NCI-H69 (cell line): ENCODE results near the gene BMP4.
A peak's percentile ranks its signal among the peaks of the same experiment; 100 is the strongest.

Source experiments
- DNase-seq: peaks from one replicate; lab custom pipeline; 2025; lab: John Stamatoyannopoulos, UW

BMP4 gene

DNA sequence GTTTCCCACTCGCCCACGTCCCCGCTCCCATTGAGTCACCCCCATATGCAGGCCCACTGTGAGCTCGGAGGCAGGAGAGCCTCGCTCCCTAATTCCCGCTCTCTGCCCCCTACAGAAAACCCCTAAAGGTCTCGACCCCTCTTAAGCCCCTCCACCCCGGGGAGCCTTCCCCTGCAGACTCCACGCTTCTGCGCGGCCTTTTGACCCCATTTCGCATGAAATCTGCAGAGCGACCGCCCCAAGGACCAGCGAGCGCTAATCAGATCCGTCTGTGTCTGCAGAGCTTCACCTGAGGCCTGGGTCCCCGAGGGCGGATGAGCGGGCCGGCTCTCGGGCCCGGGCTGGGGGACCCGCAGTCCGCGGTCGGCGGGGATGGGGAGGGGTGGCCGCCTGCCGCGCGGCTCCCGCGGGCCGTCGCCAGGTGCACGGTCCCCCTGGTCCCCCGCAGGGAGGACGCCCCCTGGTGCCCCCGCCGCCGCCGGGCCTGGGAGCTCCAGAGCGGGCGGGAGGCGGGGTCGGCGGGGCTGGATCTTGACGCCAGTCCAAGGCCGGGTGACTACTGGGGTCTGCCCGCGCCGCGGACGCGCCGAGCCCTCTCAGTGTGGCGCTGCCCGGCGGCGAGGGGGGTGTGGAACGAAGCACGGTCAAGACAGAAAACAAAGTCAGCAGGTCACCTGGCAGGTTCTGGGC, 10.1 kb downstream of the BMP4 start:
- DNase-seq: peak; percentile 40

DNA sequence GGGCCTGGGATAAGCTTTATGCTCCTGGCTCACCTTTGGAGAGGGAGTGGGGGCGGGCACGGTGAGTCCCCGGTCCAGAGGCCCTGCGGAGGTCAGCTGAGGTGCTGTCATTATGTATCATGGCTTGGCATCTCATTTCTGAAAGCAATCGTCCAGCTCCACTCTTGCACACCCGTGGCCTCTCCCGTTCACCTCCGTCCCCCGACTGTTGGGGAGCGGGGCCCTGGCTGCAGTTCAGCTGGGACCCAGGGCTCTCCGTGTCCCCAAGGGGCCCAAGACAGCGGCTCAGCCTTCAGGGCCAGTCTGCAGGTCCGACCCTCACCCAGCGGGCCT, 10.6 kb downstream of the BMP4 start:
- no peak for DNase-seq

GRCh38 chr14:53943751-53944083, 12.9 kb downstream of the BMP4 start:
- DNase-seq: no peak

GRCh38 chr14:53942970-53943750, 13.5 kb downstream of the BMP4 start:
- peak; percentile 59 for DNase-seq

- DNase-seq: no peak
These were observed 18.3 kb downstream of the BMP4 start for GRCh38 chr14:53938136-53938837.

- DNase-seq: no peak
These were observed 21.7 kb downstream of the BMP4 start for GRCh38 chr14:53934778-53935414.

- no peak for DNase-seq
These were observed 23.7 kb downstream of the BMP4 start for GRCh38 chr14:53932966-53933365.

DNA sequence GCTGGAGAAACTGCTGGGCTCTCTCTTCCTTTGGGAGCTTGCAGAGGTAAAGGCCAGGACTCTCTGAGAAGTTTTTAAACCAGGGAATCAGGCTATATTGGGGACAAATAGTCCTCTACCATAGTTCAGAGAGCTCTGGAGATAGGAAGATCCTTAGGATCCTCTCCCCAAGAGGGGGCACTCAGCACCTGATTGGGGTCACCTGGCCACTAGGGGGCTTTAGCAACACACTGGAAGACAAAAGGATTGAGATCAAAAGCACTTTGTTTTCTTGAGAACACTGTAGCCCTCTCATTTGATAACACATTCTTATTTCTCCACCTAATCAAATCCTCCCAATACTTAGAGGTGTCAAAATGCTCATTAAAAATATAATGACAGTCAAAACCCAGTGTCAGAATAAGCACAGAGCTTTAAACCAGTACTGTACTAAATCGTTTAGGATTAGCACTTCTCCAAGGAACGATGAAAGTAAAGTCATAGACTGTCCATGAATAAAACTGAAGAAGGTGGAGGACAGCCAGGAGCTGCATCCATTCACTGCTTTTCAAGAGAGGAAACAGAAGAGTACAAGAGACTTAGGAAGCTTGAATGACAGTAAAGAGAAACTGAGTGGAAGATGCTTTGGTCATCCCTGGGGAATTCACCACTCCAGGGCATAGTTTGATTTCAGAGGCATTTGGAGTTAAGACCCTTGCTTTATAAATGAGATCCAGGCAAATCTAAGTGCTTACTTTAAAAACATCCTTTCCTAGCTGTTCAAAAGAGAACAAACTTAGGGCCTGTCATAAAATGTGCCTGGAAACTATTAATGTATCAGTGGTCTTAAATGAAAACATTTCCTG, 26.5 kb downstream of the BMP4 start:
- DNase-seq: peak; percentile 78

DNA sequence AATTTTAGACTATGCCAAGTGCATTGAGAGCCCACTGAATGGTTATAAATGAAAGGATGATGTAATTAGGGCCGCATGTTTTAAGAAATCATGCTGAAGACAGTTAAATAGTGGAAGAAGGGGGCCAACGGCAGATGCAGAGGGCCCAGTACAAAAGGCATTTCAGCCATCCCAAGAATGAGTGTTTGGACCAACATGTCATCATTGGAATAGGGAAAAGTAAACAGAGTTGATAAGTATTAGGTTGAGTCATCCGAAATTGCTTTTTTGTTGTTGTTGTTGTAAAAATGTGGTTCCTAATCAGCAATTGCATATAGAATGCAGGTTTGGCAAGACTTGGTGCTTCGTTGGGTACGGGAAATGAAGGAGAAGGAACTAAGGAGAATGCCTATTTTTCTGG, 29.5 kb downstream of the BMP4 start:
- DNase-seq: no peak

GRCh38 chr14:53925201-53925766, 31.3 kb downstream of the BMP4 start:
- DNase-seq: no peak

DNA sequence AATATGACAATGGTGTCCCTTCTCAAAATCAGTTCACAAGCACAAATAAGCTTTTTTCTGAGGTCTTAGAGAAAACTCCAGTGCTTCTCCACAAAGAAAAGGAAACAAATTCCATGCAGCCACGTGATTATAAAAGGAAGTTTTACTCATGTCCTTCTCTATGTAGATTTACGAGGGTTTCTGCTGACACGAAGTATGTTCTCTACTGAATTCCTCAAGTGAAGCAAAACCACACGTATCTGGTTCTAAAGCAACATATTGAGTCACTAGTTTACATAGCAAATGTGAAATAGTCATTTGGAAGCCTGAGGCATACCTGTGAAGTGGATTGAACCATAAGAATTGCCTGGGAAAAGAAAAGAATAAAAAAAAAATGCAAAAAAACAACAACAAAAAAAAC, 31.9 kb downstream of the BMP4 start:
- no peak for DNase-seq

DNA sequence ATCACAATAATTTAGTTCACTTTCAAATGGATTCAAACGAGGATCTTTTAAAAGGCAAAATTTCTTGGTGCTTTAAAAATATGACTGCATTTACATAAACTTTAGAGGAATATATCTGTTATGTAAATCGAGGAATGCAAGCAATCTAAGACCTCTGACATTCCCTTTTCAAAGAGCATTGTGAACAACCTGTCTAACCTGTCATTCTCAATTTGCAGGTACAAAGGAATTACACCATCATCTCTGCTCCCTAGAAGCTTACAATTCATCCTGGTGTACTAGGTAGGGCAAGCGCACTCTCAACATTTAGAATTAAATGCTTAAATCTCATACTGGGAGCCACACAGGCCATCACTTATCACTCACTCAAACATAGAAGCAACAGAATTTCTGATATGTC, 35.6 kb downstream of the BMP4 start:
- no peak for DNase-seq

DNA sequence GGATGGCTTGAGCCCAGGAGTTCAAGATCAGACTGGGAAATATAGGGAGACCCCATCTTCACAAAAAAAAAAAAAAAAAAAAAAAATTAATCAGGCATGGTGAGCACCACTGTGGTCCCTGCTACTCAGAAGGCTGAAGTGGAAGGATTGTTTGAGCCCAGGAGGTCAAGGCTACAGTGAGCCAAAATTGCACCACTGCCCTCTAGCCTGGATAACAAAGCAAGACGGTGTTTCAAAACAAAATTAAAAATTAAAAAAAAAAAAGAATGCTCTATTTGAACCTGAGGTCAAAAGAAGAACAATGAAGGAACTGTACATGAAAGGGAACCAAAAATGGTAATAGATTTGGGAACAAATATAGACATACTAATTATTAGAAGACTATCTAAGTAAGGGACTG, 40.4 kb downstream of the BMP4 start:
- no peak for DNase-seq

GRCh38 chr14:53915364-53916014, 41.1 kb downstream of the BMP4 start:
- no peak for DNase-seq

DNA sequence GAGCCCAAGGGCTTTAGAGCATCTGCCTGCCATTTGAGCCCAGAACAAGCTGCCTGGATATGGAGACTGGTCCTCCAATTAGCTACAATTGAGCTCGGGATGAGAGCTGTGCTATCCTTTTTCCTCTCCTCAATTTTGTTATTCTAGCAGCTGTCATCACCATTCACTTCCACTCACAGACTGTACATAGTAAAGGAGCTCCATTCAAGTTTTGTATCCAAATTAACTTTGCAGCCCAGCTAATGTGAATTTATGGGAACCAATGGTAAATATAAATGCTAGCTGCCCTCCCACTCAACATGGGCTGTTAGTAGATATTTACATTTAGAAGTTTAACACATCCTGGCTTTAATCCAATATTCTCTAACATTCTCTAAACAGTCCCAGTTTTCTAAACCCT, 44.6 kb downstream of the BMP4 start:
- DNase-seq: no peak

DNA sequence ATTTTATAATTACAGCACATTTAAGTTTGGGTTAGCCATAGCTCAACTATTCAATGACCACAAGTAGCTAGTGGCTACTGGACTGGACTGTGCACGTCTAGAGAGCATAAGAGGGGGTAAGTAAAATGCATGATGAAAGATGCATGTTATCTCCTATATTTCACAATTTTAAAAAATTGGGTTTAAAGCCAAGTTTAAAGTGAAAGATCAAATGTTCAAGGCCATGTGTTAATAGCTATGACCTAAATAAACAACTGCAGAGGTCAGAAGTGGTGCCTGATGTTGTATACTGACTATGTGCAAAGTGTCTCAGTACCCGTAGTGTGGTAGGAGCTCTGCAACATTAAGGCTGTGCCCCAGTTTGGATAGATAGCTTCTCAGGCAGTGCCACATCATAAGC, 48.2 kb downstream of the BMP4 start:
- no peak for DNase-seq

GRCh38 chr14:53902307-53902706, 54.3 kb downstream of the BMP4 start:
- no peak for DNase-seq

GRCh38 chr14:53900499-53900898, 56.1 kb downstream of the BMP4 start:
- no peak for DNase-seq
